B cell (primary cell): ENCODE data around the gene SIL1. TPM values are rescaled to one million over a fixed set of nuclear protein-coding genes. Genes with fewer than 3 reads are reported as not detected.

Experiments
- ATAC-seq: fragments of 200-7000 bp; cut with Tn5 transposase; one replicate; pipeline ENCODE4 v1.10.0; 2021; ENCODE audit warnings: low read depth, mild to moderate bottlenecking, moderate number of reproducible peaks, moderate library complexity
- CTCF ChIA-PET: fragments of 350-600 bp; sonication (Branson Sonifier 250); formaldehyde crosslinking; loops from one replicate; lab custom pipeline; 2021; ENCODE audit warnings: antibody characterized with exemption, inconsistent platforms; lab: Charles Lee
- POLR2A ChIA-PET: fragments of 350-600 bp; sonication (Branson Sonifier 250); formaldehyde crosslinking; loops from one replicate; lab custom pipeline; 2021; ENCODE audit warnings: antibody characterized with exemption; lab: Charles Lee
- DNase-seq: peaks from one replicate; pipeline ENCODE4 v3.0.0; 2013
- H2AFZ ChIP-seq: 2 replicates; pipeline ENCODE4 v1.6.1; 2012; ENCODE audit warnings: mild to moderate bottlenecking, low read depth, low read length; ENCODE audit not compliant: insufficient read depth, poor library complexity, severe bottlenecking
- H3K27ac ChIP-seq, 2 donors: 1 replicate in 1 of 2; 2 replicates in 1 of 2; pipeline ENCODE4 v1.5.1; 2012 to 2013; ENCODE audit warnings: low read length in 2 of 2, mild to moderate bottlenecking in 2 of 2, moderate library complexity in 1 of 2
- H3K27me3 ChIP-seq, 4 experiments: fragments of 200-600 bp in 1 of 4; sonication (generic) in 1 of 4; replicated peaks in 1 of 4; 1 replicate in 2 of 4; 2 replicates in 2 of 4; pipeline versions ENCODE4 v1.6.1 to v1.7.0; 2013 to 2016; ENCODE audit warnings: low read length in 3 of 4, mild to moderate bottlenecking in 2 of 4, mixed read lengths in 1 of 4, moderate library complexity in 1 of 4; ENCODE audit not compliant: insufficient read depth in 4 of 4, control insufficient read depth in 3 of 4; ENCODE audit errors: control extremely low read depth in 1 of 4
- H3K36me3 ChIP-seq, 2 experiments: replicated peaks in 1 of 2; 1 replicate in 1 of 2; 2 replicates in 1 of 2; pipeline versions ENCODE4 v1.6.1 to v1.7.1; 2013; ENCODE audit warnings: low read length in 1 of 2; ENCODE audit not compliant: insufficient read depth in 2 of 2, control insufficient read depth in 1 of 2; ENCODE audit errors: control extremely low read depth in 1 of 2, extremely low read depth in 1 of 2
- H3K4me1 ChIP-seq, 2 donors: fragments of 200-600 bp in 1 of 2; sonication (generic) in 1 of 2; 1 replicate in 1 of 2; 2 replicates in 1 of 2; pipeline versions ENCODE4 v1.5.1 to v1.6.1; 2013 to 2017; ENCODE audit warnings: low read length in 2 of 2; ENCODE audit not compliant: control insufficient read depth in 2 of 2, insufficient read depth in 2 of 2
- H3K4me2 ChIP-seq: replicated peaks from 2 replicates; pipeline ENCODE3; 2012; ENCODE audit warnings: mild to moderate bottlenecking, low read depth, low read length; ENCODE audit not compliant: poor library complexity, severe bottlenecking
- H3K4me3 ChIP-seq, 5 experiments: fragments of 200-600 bp in 1 of 5; sonication (generic) in 1 of 5; 1 replicate in 3 of 5; 2 replicates in 2 of 5; pipeline versions ENCODE4 v1.5.1 to v1.7.0; 2011 to 2016; ENCODE audit warnings: low read length in 4 of 5, mild to moderate bottlenecking in 4 of 5, low read depth in 2 of 5, control low read depth in 1 of 5, moderate library complexity in 1 of 5; ENCODE audit not compliant: insufficient read depth in 1 of 5; ENCODE audit errors: control extremely low read depth in 1 of 5, extremely low read depth in 1 of 5
- H3K79me2 ChIP-seq: fragments of 200-600 bp; sonication (generic); one replicate; pipeline ENCODE4 v1.6.0; 2016; ENCODE audit warnings: low read length; ENCODE audit not compliant: control insufficient read depth, insufficient read depth
- H3K9ac ChIP-seq: fragments of 200-600 bp; sonication (generic); 2 replicates; pipeline ENCODE4 v1.6.1; 2017; ENCODE audit warnings: mild to moderate bottlenecking, low read length, moderate library complexity
- H3K9me3 ChIP-seq, 3 donors: one replicate each; pipeline versions ENCODE4 v1.6.1 to v1.7.1; 2013; ENCODE audit warnings: low read length in 2 of 3; ENCODE audit not compliant: control insufficient read depth in 2 of 3, insufficient read depth in 1 of 3; ENCODE audit errors: control extremely low read depth in 1 of 3
- H4K20me1 ChIP-seq: 2 replicates; pipeline ENCODE4 v1.6.0; 2012; ENCODE audit warnings: mild to moderate bottlenecking, low read length; ENCODE audit not compliant: insufficient read depth, control insufficient read depth, poor library complexity, severe bottlenecking
- H3K27ac Mint-ChIP-seq: one replicate; pipeline ENCODE4 v1.8.0; 2021; ENCODE audit warnings: mixed read lengths
- H3K27me3 Mint-ChIP-seq: one replicate; pipeline ENCODE4 v1.8.0; 2021; ENCODE audit warnings: mixed read lengths
- H3K4me1 Mint-ChIP-seq: one replicate; pipeline ENCODE4 v1.8.0; 2021; ENCODE audit warnings: mixed read lengths
- H3K4me3 Mint-ChIP-seq: one replicate; pipeline ENCODE4 v1.8.0; 2021; ENCODE audit warnings: mixed read lengths
- H3K9me3 Mint-ChIP-seq: one replicate; pipeline ENCODE4 v1.8.0; 2022; ENCODE audit warnings: mixed read lengths; ENCODE audit not compliant: insufficient read depth
- EZH2 ChIP-seq: IDR thresholded peaks from 2 replicates; pipeline ENCODE4 v1.6.1; 2012; ENCODE audit warnings: borderline replicate concordance, low read depth, mild to moderate bottlenecking, moderate library complexity, low read length; ENCODE audit not compliant: insufficient read depth, poor library complexity, severe bottlenecking
- WGBS: methylation state at CpG from one replicate; pipeline ENCODE4 v1.1.5; 2013; ENCODE audit warnings: missing lambda C conversion rate; ENCODE audit not compliant: insufficient coverage; 5-methylcytosine and 5-hydroxymethylcytosine counted together
- intact Hi-C: fragments of 100-400 bp; cut with micrococcal nuclease; formaldehyde crosslinking; loops from one replicate; pipeline ENCODE4 v1.10.0; 2022
- polyA plus RNA-seq: library from polyadenylated mRNA; depleted of rRNA; stranded (reverse); fragments of >200 nt; gene quantifications from 2 replicates; pipeline ENCODE4 v1.2.3, GENCODE V29; 2012
- total RNA-seq, 2 donors: library from RNA; stranded (reverse); fragments of 120-200 nt in 1 of 2; gene quantifications; 1 replicate in 1 of 2; 2 replicates in 1 of 2; pipeline versions ENCODE4 v1.2.3 to v1.2.4, GENCODE V29; 2013 to 2022
- TF ChIP-seq, protein P1 (sequence below): fragments of 200-600 bp; IDR thresholded peaks from one replicate; pipeline ENCODE4 v1.8.0; 2022; ENCODE audit warnings: antibody characterized with exemption, mild to moderate bottlenecking

The SIL1 gene
- total and polyA plus RNA-seq, 2 donors (not counting 1 experiment from before 2014, with no cell fraction given), result 16.9 to 19.8 TPM

DNA sequence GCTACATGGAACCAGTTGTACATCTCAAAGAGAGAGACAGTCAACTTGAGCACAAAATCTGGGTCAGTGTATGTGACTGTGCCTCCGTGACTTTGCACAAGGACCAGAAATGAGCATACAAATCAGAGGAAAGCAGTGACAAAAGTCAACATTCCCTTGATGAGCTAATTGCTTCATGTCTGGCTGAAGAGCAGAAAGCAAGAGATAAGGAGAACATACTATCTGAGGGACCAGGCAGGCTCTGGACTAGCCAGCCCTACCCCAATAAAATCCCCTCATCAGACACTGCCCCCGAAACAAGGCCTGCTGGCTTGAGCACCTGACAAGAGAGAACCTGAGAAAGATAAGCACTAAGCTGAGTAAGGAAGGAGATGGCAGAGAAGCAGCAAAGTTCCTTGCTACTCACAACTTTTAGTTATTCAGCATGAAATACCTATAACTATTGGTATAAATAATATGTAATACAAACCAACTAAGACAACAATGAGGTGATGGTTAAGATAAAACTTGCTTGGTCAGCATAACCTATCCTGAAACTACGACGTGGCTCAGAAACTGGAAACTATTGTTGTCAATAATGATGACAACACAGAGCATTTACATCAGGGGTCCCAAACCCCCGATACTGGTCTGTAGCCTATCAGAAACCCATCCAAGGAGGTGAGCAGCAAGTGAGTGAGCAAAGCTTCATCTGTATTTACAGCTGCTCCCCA, 9.5 kb downstream of the SIL1 start:
- Histone ChIP-seq H2AFZ (no peak overlapping the region), H3K27me3 (no peaks in the 10 kb centered on the region), H3K9me3 (no peaks in the 10 kb centered on the region), H3K36me3 (no peaks in the 10 kb centered on the region), H3K4me1 (no peaks in the 10 kb centered on the region), H3K27ac (no peak overlapping the region), H3K4me2 (no peak overlapping the region), H4K20me1 (no peaks in the 10 kb centered on the region), H3K4me3 (no peak overlapping the region), H3K79me2 (peaks cover 37% of the 10 kb centered on the region), H3K9ac (no peak overlapping the region)
- H3K4me3 Mint-ChIP-seq, result no peak overlapping the region
- H3K9me3 Mint-ChIP-seq, result no peaks in the 10 kb centered on the region
- CTCF ChIA-PET, result no interaction called here
- no peak for ATAC-seq
- no peak for DNase-seq
- H3K4me1 Mint-ChIP-seq, result peaks cover 7% of the 10 kb centered on the region
- intact Hi-C loops, result no loop called here
- H3K27me3 Mint-ChIP-seq, result no peaks in the 10 kb centered on the region
- H3K27ac Mint-ChIP-seq, result no peak overlapping the region
- TF ChIP-seq, protein P1, sequence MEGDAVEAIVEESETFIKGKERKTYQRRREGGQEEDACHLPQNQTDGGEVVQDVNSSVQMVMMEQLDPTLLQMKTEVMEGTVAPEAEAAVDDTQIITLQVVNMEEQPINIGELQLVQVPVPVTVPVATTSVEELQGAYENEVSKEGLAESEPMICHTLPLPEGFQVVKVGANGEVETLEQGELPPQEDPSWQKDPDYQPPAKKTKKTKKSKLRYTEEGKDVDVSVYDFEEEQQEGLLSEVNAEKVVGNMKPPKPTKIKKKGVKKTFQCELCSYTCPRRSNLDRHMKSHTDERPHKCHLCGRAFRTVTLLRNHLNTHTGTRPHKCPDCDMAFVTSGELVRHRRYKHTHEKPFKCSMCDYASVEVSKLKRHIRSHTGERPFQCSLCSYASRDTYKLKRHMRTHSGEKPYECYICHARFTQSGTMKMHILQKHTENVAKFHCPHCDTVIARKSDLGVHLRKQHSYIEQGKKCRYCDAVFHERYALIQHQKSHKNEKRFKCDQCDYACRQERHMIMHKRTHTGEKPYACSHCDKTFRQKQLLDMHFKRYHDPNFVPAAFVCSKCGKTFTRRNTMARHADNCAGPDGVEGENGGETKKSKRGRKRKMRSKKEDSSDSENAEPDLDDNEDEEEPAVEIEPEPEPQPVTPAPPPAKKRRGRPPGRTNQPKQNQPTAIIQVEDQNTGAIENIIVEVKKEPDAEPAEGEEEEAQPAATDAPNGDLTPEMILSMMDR, result no peak
- TF ChIP-seq EZH2, result no peak
- WGBS, result 99% methylated on average over 4 of the region's 5 CpGs
- POLR2A ChIA-PET, result no interaction called here

GRCh38 chr5:139186752-139187326, 11.3 kb downstream of the SIL1 start:
- no peak overlapping the region for H2AFZ ChIP-seq
- H3K4me2 ChIP-seq, result no peak overlapping the region
- H3K4me1 ChIP-seq, result peaks cover 12 to 14% of the 10 kb centered on the region in 2 donors
- H3K4me3 Mint-ChIP-seq, result no peak overlapping the region
- H3K9me3 Mint-ChIP-seq, result no peaks in the 10 kb centered on the region
- H3K4me3 ChIP-seq, result no peak overlapping the region
- no peaks in the 10 kb centered on the region for H3K27me3 ChIP-seq
- no peaks in the 10 kb centered on the region for H3K36me3 ChIP-seq
- CTCF ChIA-PET, result interaction anchor here (1.1 kb wide), 1 partner anchor 92 kb away, joined by 3 read pairs; no protein-coding TSS in a partner anchor
- DNase-seq (no peak), ATAC-seq (no peak)
- H3K27ac Mint-ChIP-seq, result no peak overlapping the region
- no peaks in the 10 kb centered on the region for H3K9me3 ChIP-seq
- TF ChIP-seq EZH2, result no peak
- TF ChIP-seq, protein P1, result no peak
- H3K9ac ChIP-seq, result no peak overlapping the region
- peaks cover 39% of the 10 kb centered on the region for H3K79me2 ChIP-seq
- POLR2A ChIA-PET, result no interaction called here
- 100% methylated on average over 6 of the region's 6 CpGs for WGBS
- intact Hi-C loops, result no loop called here
- H4K20me1 ChIP-seq, result no peaks in the 10 kb centered on the region
- no peaks in the 10 kb centered on the region for H3K27me3 Mint-ChIP-seq
- peaks cover 23% of the 10 kb centered on the region for H3K4me1 Mint-ChIP-seq
- no peak overlapping the region for H3K27ac ChIP-seq
